ENCODE measurements around the gene CFAP77.

CFAP77 gene

DNA sequence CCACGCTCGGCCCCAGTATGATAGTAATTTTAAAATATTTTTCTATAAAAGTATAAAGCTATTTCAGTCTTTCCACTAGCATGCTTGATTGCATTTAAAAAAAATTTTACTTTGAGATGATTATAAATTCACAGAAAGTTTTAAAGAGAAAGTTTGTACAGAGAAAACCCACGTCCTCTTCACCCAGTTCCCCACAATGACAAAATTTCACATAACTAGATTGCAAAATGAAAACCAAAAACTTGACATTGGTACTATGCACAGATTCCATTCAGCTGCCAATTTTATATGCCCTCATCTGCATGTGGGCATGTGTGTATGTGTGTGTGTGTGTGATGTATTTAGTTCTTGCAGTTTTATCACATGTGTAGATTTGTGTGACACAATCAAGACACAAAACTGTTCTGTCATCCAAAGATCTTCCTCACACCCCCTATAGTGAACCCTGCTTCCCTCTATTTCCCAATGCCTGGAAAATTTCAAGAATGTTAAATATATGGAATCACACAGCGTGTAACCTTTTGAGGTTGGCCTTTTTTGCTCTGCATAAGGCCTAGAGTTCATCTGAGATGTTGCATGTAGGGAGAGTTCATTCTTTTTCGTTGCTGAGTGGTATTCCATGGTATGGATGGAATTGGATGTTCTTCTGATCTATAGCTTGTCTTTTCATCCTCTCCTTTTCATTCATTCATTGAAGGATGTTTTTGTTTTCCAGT, 115.5 kb downstream of the CFAP77 start:
- no peak overlapping the region for H3K4me3 ChIP-seq (ENCODE audit: low read depth, low read length)
- TF ChIP-seq, protein P1, sequence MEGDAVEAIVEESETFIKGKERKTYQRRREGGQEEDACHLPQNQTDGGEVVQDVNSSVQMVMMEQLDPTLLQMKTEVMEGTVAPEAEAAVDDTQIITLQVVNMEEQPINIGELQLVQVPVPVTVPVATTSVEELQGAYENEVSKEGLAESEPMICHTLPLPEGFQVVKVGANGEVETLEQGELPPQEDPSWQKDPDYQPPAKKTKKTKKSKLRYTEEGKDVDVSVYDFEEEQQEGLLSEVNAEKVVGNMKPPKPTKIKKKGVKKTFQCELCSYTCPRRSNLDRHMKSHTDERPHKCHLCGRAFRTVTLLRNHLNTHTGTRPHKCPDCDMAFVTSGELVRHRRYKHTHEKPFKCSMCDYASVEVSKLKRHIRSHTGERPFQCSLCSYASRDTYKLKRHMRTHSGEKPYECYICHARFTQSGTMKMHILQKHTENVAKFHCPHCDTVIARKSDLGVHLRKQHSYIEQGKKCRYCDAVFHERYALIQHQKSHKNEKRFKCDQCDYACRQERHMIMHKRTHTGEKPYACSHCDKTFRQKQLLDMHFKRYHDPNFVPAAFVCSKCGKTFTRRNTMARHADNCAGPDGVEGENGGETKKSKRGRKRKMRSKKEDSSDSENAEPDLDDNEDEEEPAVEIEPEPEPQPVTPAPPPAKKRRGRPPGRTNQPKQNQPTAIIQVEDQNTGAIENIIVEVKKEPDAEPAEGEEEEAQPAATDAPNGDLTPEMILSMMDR (IDR thresholded peaks at IDR 0.05; ENCODE audit: low read depth, low read length) = no peak
- TF ChIP-seq MAX (IDR thresholded peaks at IDR 0.05; ENCODE audit: low read depth, low read length) = no peak
- TF ChIP-seq POLR2A (IDR thresholded peaks at IDR 0.05; ENCODE audit: extremely low read depth, insufficient read length) = no peak
- TF ChIP-seq MYC (IDR thresholded peaks at IDR 0.05; ENCODE audit: low read depth, low read length) = no peak
- DNase-seq (ENCODE audit: low read depth) = no peak

DNA sequence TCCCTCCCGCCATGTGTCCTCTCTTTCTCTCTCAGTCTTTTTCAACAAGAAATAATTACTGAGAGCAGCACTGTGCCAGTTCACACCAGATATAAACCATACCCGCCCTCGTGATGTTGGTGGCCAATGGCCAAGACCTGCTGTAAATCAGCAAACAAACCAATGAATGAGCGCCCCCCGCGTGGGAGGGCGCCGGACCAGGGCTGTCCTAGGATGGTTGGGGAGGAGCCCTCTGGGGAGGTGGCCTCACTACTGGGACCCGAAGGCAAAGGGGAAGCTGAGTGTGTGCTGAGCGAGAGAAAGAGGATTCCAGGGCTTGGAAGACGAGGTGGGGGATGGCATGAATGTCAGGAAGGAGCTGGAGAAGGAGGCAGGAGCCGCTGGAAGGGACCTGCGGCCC, 121.2 kb downstream of the CFAP77 start:
- H3K4me3 ChIP-seq (ENCODE audit: low read depth, low read length) = no peak overlapping the region
- TF ChIP-seq MAX (IDR thresholded peaks at IDR 0.05; ENCODE audit: low read depth, low read length) (no peak), MYC (IDR thresholded peaks at IDR 0.05; ENCODE audit: low read depth, low read length) (no peak), POLR2A (IDR thresholded peaks at IDR 0.05; ENCODE audit: extremely low read depth, insufficient read length) (no peak)
- TF ChIP-seq, protein P1 (IDR thresholded peaks at IDR 0.05; ENCODE audit: low read depth, low read length) = no peak
- no peak for DNase-seq (ENCODE audit: low read depth)

GRCh38 chr9:132531710-132532570, 121.9 kb downstream of the CFAP77 start:
- no peak for DNase-seq (ENCODE audit: low read depth)
- TF ChIP-seq MAX (IDR thresholded peaks at IDR 0.05; ENCODE audit: low read depth, low read length) = no peak
- no peak for TF ChIP-seq POLR2A (IDR thresholded peaks at IDR 0.05; ENCODE audit: extremely low read depth, insufficient read length)
- TF ChIP-seq, protein P1 (IDR thresholded peaks at IDR 0.05; ENCODE audit: low read depth, low read length) = no peak
- TF ChIP-seq MYC (IDR thresholded peaks at IDR 0.05; ENCODE audit: low read depth, low read length) = no peak
- no peak overlapping the region for H3K4me3 ChIP-seq (ENCODE audit: low read depth, low read length)

- DNase-seq (ENCODE audit: low read depth) = no peak
- no peak overlapping the region for H3K4me3 ChIP-seq (ENCODE audit: low read depth, low read length)
- TF ChIP-seq POLR2A (IDR thresholded peaks at IDR 0.05; ENCODE audit: extremely low read depth, insufficient read length) (no peak), MYC (IDR thresholded peaks at IDR 0.05; ENCODE audit: low read depth, low read length) (no peak), MAX (IDR thresholded peaks at IDR 0.05; ENCODE audit: low read depth, low read length) (no peak)
- TF ChIP-seq, protein P1 (IDR thresholded peaks at IDR 0.05; ENCODE audit: low read depth, low read length) = no peak
Measured at GRCh38 chr9:132534832-132535231, 124.8 kb downstream of the CFAP77 start.

- TF ChIP-seq, protein P1 (IDR thresholded peaks at IDR 0.05; ENCODE audit: low read depth, low read length) = no peak
- TF ChIP-seq MYC (IDR thresholded peaks at IDR 0.05; ENCODE audit: low read depth, low read length) (no peak), POLR2A (IDR thresholded peaks at IDR 0.05; ENCODE audit: extremely low read depth, insufficient read length) (no peak), MAX (IDR thresholded peaks at IDR 0.05; ENCODE audit: low read depth, low read length) (no peak)
- no peak for DNase-seq (ENCODE audit: low read depth)
- no peak overlapping the region for H3K4me3 ChIP-seq (ENCODE audit: low read depth, low read length)
Measured at GRCh38 chr9:132536124-132536523, 126.1 kb downstream of the CFAP77 start.

Measured in NB4 (cell line).